H54 (cell line): ENCODE measurements around the gene TNS3.
"Not testable (repeated sequence)": the region's sequence is repeated elsewhere in the genome, so short reads cannot be mapped to it uniquely, and the experiment has no call there.

ENCODE experiments used
- DNase-seq: peaks from one replicate; pipeline ENCODE4 v3.0.0; 2011; ENCODE audit warnings: low spot score, mixed read lengths; ENCODE audit not compliant: insufficient read length
- FAIRE-seq: peaks from 3 replicates; lab custom pipeline; 2011; peaks lifted over from hg19 to GRCh38; lab: Jason Lieb, UNC
- POLR2A ChIP-seq: IDR thresholded peaks from 2 replicates; pipeline ENCODE4 v1.6.1; 2011; ENCODE audit warnings: low read depth, mild to moderate bottlenecking, low read length

Gene TNS3

GRCh38 chr7:47542051-47542450, 39.9 kb downstream of the TNS3 start:
- DNase-seq (no peak), FAIRE-seq (no peak)
- TF ChIP-seq POLR2A = no peak

GRCh38 chr7:47541485-47541884, 40.4 kb downstream of the TNS3 start:
- FAIRE-seq, DNase-seq: not testable (repeated sequence)

- DNase-seq = no peak
- FAIRE-seq = no peak
- TF ChIP-seq POLR2A = no peak
Observed at GRCh38 chr7:47540387-47541350, 41.2 kb downstream of the TNS3 start.

- DNase-seq (no peak), FAIRE-seq (no peak)
- no peak for TF ChIP-seq POLR2A
Observed at GRCh38 chr7:47540053-47540386, 41.9 kb downstream of the TNS3 start.

GRCh38 chr7:47539398-47540052, 42.4 kb downstream of the TNS3 start:
- DNase-seq (peak; percentile 58), FAIRE-seq (no peak)
- no peak for TF ChIP-seq POLR2A

GRCh38 chr7:47538846-47539311, 43.0 kb downstream of the TNS3 start:
- FAIRE-seq (no peak), DNase-seq (no peak)
- no peak for TF ChIP-seq POLR2A

GRCh38 chr7:47537716-47538675, 43.9 kb downstream of the TNS3 start:
- no peak for TF ChIP-seq POLR2A
- DNase-seq = no peak
- FAIRE-seq = no peak

GRCh38 chr7:47536661-47537611, 45.0 kb downstream of the TNS3 start:
- no peak for TF ChIP-seq POLR2A
- FAIRE-seq (no peak), DNase-seq (no peak)

GRCh38 chr7:47535704-47536628, 45.9 kb downstream of the TNS3 start:
- no peak for TF ChIP-seq POLR2A
- FAIRE-seq (no peak), DNase-seq (no peak)

- no peak for FAIRE-seq
- no peak for TF ChIP-seq POLR2A
- no peak for DNase-seq
Observed at GRCh38 chr7:47535035-47535703, 46.7 kb downstream of the TNS3 start.
